TTC549 (cell line): ENCODE measurements around the gene MUS81.

Experiments
- FAIRE-seq: peaks from 2 replicates; lab custom pipeline; 2012; peaks lifted over from hg19 to GRCh38; lab: Jason Lieb, UNC

The MUS81 gene

GRCh38 chr11:65892661-65893317 lies 32.6 kb downstream of the MUS81 start:
- no peak for FAIRE-seq

DNA sequence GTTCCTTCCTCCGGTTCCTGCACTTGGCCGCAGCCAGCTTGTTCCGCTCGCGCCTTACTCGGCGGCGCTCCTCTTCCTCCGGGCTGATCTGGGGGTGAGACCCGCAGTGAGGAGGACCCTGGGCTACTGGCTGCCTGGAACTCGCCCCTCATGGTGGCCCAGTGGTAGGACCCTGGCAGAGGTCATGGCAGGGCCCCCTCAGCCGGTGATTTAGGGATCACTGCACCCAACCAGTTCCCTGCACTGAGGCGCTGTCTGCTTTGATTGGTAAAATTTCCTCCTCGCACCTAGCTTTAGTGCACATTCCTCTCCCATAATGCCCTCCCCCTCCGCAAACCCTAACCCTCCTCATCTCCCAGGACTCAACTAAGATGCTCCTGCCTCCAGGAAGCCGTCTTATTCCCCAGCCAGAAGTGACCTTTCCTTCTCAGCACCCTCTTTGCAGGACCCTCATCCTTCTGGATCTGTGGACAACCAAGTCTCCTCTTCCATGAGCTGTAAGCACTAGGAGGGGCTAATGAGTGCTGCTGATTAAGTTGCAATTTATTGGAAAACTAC lies 33.9 kb downstream of the MUS81 start:
- FAIRE-seq = no peak

DNA sequence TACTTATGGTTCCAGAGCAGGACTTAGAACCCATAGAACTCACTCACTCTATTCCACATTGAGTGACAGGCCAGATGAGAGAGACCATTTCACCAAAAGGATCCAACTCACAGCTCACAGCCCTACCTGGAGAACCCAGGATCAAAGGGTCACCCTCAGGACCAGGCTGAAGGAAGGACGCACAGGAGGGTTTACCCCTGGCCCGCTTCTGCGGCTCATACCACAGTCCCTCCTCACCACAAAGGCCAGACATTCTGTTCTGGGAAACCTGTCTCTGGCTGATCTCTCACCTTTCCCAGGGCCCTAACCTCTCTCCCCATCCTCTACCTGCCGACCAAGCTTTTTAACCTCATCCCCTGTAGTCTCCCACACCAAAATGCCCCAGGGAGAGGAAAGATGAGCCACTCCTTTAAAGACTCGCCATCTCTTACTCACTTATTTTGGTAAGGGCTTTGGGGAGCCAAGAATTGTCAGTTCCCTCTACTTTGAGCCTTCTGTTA lies 35.3 kb downstream of the MUS81 start:
- no peak for FAIRE-seq

DNA sequence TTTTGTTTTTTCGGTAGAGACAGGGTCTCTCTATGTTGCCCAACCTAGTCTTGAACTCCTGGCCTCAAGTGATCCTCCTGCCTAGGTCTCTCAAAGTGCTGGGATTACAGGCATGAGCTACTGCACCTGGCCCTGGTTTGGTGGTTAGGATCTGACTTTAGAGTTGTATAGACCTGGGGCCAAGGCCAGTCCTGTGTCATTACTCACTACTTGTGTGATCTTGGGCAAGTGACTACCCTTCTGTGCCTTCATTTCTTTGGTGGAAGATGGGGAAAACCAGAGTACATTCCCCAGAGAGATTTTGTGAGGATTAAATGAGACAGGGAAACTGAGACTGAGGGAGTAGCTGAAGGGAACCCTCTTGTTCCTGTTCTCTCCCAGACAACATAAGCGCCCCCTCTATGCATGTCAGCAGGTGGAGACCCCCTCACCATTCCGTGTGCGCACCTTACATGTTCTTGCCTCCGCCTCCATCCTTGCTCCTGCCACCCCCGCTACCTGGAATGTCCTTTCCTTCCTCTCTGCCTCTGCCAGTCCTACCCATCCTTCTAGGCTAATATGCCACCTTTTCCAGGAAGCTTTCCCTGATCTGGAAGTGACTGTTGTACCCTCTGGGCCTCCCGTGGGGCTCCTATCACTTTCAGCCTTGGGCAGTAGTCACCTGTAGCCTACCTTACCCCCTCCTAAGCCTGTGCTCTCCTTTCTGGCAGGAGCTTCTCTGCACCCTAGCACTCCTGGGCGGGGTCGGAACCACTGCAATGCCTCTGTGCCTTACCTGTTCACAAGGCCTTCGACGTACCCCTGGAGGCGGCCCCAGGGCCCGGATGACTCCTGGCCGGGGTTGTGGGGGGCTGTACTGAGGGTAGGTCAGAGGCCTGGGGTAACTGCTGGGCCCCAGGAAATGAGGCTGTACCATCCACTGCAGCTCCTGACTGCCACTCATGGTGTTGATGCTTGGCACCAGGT lies 36.1 kb downstream of the MUS81 start:
- FAIRE-seq = no peak

GRCh38 chr11:65897020-65897471 lies 36.8 kb downstream of the MUS81 start:
- FAIRE-seq = no peak

- no peak for FAIRE-seq
These were observed 38.6 kb downstream of the MUS81 start for GRCh38 chr11:65898656-65899355.

DNA sequence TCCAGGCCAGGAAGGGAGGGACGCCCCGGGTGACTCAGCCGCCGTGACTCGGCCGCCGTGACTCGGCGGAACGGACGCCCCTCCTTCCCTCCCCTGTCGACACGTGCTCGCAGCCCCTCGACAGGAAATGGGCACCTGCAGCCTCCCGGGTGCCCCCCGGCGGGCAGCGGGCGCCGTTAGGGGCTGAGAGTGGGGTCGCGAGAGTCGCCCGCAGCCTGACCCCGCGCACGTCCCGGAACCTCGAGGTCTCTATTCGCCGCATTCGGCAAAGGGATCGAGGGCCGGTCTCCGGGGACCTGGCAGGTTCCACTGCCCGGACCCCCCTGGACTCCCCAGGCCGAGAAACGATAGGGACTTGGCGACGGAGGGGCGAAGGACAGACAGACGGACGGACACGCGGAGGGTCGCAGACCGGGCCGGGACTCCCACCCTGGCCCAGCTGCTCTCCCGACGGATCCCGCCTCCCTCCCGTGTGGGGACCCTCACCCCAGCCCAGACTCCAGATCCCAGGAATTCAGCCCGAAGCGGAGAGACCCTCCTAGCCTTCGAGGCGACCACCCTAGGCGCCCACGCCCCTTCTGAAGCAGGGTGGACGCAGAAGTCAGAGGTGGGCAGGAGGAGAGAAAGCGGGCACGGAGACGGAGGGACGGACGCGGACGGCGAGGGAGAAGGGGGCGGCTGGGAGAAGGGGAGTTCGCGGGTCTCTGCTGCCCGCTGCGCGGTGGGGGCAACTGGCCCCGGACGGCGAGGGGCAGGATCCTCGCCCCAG lies 39.3 kb downstream of the MUS81 start:
- no peak for FAIRE-seq

- no peak for FAIRE-seq
These were observed 40.1 kb downstream of the MUS81 start, which contains the start of gene FOSL1 for GRCh38 chr11:65900125-65900898. FOSL1 (minus strand) TSS chr11:65900388; CDS start chr11:65900339, 49 bp downstream.

- no peak for FAIRE-seq
These were observed 40.6 kb downstream of the MUS81 start for GRCh38 chr11:65900899-65901180.

DNA sequence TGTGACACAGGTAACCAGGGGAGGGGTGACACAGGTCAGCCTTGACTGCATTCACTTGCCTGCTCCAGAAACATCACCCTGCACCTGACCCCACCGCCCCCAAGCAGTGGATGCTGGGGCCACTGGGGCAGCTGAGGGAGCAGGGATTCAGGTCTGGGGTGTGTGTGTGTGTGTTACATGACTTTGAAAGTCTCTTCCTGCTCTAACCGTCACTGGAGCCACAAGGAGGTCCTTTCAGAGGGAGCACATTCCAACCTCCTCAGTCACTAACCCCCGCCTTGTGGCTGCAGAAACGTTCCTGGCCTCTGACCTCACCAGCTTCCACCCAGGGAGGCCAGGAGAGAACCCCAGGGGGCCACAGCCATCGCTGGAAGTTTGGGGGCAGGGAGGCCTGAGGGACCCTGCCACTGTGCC lies 42.8 kb downstream of the MUS81 start:
- no peak for FAIRE-seq

DNA sequence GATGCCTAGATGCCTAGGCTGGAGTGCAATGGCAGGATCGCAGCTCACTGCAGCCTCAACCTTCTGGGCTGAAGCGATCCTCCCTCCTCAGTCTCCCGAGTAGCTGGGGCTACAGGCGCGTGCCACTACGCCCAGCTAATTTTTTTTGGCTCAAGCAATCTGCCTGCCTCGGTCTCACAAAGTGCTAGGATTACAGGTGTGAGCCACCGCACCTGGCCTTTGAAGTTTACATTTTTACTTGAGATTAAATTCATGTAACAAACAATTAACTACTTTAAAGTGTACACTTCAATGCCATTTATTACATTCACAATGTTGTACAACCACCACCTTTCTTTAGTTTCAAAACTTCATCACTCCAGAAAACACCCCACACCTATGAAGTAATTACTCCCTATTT lies 43.5 kb downstream of the MUS81 start:
- no peak for FAIRE-seq

DNA sequence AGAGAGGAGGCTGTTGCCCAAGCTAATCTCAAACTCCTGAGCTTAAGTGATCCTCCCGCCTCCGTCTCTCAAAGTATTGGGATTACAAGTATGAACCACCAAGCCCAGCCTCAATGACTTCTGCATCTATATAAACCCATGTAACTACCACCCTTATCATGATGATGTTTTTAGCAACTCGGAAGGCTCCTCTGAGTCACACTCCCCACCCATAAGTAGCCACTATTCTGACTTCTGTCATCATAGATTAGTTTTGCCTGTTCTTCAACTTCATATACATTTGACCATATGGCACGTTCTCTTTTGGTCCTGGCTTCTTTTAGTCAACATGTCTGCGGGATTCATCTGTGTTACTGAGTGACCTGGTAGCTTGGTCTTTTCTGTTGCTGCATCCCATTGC lies 46.4 kb downstream of the MUS81 start:
- no peak for FAIRE-seq

DNA sequence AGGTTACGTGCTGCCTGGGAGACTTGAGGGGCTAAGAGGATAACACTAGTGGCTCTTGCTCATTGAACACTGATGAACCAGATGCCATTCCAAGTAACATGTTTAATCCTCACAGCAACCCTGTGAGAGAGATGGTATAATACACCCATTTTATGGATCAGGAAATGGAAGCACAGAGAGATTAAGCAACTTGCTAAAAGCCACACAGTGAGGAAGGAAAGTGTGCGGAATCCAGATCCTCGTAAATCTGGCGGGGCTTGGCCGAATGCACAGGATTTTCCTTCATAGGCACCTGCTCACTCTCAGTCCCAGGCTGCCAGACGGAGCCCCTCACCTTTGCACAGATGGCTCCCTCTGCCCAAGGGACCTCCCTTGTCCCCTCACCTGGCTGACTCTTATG lies 47.6 kb downstream of the MUS81 start:
- FAIRE-seq = no peak

DNA sequence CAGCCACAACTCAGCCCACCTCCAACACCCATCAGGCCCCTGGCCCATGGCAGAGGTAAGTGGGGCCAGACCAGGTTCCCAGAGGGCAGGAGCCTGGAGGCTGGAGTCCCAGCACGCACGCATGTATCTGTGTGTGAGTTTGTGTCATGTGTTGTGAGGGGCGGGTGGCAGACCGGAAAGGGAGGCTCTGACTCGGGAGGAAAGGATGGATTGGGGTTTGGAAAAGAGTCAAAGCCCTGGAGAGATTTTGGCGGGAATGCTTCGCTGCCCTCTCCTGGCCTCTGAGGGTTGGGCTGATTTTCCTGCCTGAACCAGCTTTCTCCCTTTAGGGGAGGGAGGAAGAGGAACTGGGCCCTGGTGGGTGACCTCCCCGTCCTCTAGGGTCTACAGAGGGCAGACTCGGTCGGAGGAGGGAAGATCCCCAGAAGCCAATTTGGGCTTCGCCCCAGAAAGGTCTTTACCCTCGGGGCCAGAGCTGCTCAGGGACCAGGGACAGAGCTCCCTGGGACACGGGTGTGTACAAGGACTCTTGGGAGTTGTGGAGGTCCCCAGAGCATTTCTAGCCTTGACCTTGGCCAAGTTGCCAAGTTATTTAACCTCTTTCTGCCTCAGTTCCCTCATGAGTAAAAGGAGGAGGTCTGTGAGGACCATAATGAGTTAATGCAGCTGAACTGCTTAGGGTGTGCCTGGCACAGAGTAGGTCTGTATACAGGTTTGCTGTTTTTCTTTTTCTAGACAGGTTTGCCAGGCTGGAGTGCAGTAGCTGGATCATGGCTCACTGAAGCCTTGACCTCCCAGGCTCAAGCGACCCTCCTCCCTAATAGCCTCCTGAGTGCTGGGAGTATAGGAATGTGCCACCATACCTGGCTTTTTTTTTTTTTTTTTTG lies 51.7 kb downstream of the MUS81 start:
- no peak for FAIRE-seq

DNA sequence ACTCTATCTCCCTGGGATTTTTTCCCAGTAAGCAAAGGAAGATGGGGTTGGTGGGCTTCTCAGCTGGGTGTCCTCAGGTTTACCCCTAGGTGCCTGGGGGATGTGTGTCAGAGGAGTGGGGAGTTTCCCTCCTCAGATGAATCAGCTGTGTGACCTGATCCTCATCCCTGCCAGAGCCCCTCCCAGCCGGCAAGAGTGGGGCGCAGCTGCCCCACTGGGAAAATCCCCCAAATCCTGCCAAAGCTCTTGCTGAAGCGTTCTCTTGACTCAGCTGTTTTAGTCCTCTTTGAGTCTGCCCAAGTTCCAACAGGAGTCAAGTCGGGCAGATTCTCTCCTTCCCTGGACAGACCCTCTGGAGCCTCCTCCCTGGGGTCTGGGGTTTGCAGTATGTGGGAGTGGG lies 52.6 kb downstream of the MUS81 start:
- no peak for FAIRE-seq

- no peak for FAIRE-seq
These were observed 55.0 kb downstream of the MUS81 start for GRCh38 chr11:65915101-65915820.

DNA sequence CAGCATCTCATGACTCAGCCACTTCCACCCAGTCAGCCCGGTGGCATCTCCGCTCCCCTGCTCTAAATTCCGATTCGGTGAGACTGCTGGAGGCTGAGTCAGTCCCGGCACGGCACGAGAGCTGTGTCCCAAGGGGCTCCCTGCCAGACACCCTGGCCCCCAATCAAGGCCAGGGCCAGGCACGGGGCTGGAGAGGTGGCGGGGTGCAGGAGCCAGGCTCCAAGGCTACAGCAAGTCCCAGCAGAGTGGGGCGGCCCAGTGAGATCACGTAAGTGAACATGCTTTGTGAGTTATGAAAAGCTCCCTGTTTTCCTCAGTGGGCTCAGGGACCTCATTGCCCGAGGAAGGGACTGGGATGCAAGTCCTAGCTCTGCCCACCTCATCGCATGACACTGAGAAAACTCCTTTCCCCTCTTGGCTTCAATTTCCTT lies 55.6 kb downstream of the MUS81 start:
- FAIRE-seq = no peak
